GM19043 (cell line): ENCODE results near the gene RP9.

Source experiments
- ATAC-seq: cut with Tn5 transposase; IDR thresholded peaks from one replicate; pipeline ENCODE4 v1.9.1; 2021; ENCODE audit warnings: low read depth; ENCODE audit not compliant: unreplicated experiment

Gene RP9

GRCh38 chr7:33109005-33109757 lies at the start of gene RP9:
Gene RP9, minus strand, starts transcription at chr7:33109404. Its CDS starts 32 bp downstream, at chr7:33109372.
- ATAC-seq, result peak; percentile 84

- ATAC-seq, result no peak
These were observed 48.6 kb upstream of the RP9 start for GRCh38 chr7:33157781-33158180.

GRCh38 chr7:33157311-33157710 lies 48.1 kb upstream of the RP9 start:
- no peak for ATAC-seq

GRCh38 chr7:33156441-33156840 lies 47.2 kb upstream of the RP9 start:
- no peak for ATAC-seq

- ATAC-seq, result no peak
These were observed 46.6 kb upstream of the RP9 start for GRCh38 chr7:33155811-33156210.

- no peak for ATAC-seq
These were observed 42.9 kb upstream of the RP9 start for GRCh38 chr7:33152087-33152486.

GRCh38 chr7:33145156-33145555 lies 36.0 kb upstream of the RP9 start:
- ATAC-seq, result no peak

GRCh38 chr7:33143996-33144718 lies 35.0 kb upstream of the RP9 start:
- ATAC-seq, result peak; percentile 49

- no peak for ATAC-seq
These were observed 33.4 kb upstream of the RP9 start for GRCh38 chr7:33142585-33142984.

- no peak for ATAC-seq
These were observed 27.9 kb upstream of the RP9 start for GRCh38 chr7:33137103-33137502.

- no peak for ATAC-seq
These were observed 21.0 kb upstream of the RP9 start for GRCh38 chr7:33130184-33130583.

- peak; percentile 2 for ATAC-seq
These were observed 20.6 kb upstream of the RP9 start for GRCh38 chr7:33129806-33130153.

GRCh38 chr7:33128990-33129805 lies 20.0 kb upstream of the RP9 start, which contains the start of gene BBS9:
Gene BBS9, plus strand, starts transcription at chr7:33129564. Its CDS starts 16,689 bp downstream, at chr7:33146253.
- peak; percentile 100 for ATAC-seq

GRCh38 chr7:33128631-33128989 lies 19.4 kb upstream of the RP9 start:
- ATAC-seq, result no peak

GRCh38 chr7:33127085-33127484 lies 17.9 kb upstream of the RP9 start:
- no peak for ATAC-seq

GRCh38 chr7:33118383-33118782 lies 9.2 kb upstream of the RP9 start:
- no peak for ATAC-seq

- no peak for ATAC-seq
These were observed 5.8 kb upstream of the RP9 start for GRCh38 chr7:33114976-33115375.

- ATAC-seq, result no peak
These were observed 2.4 kb upstream of the RP9 start for GRCh38 chr7:33111614-33112013.

- no peak for ATAC-seq
These were observed 594 bp upstream of the RP9 start for GRCh38 chr7:33109758-33110238.

- peak; percentile 19 for ATAC-seq
These were observed 625 bp downstream of the RP9 start for GRCh38 chr7:33108554-33109004.
